Femur (tissue), 1 donor: ENCODE data around the gene MATN1.

Experiments used
- DNase-seq: peaks from one replicate; pipeline ENCODE4 v3.0.0-alpha.2; 2017

Gene MATN1

GRCh38 chr1:30715216-30715615 is 8.2 kb downstream of the MATN1 start:
- DNase-seq: no peak

GRCh38 chr1:30714536-30715090 is 8.8 kb downstream of the MATN1 start:
- DNase-seq: no peak

GRCh38 chr1:30714025-30714424 is 9.4 kb downstream of the MATN1 start:
- no peak for DNase-seq

GRCh38 chr1:30713311-30713710 is 10.1 kb downstream of the MATN1 start:
- peak; percentile 69 for DNase-seq

- DNase-seq: no peak
These were observed 10.8 kb downstream of the MATN1 start for GRCh38 chr1:30712583-30712982.

- no peak for DNase-seq
These were observed 13.0 kb downstream of the MATN1 start for GRCh38 chr1:30710407-30710806.

GRCh38 chr1:30708361-30708728 is 15.0 kb downstream of the MATN1 start:
- no peak for DNase-seq

GRCh38 chr1:30707412-30708360 is 15.7 kb downstream of the MATN1 start:
- peak; percentile 88 for DNase-seq

- DNase-seq: peak; percentile 46
These were observed 16.9 kb downstream of the MATN1 start for GRCh38 chr1:30706528-30706927.

GRCh38 chr1:30705698-30706097 is 17.7 kb downstream of the MATN1 start:
- DNase-seq: no peak

GRCh38 chr1:30704765-30705509 is 18.4 kb downstream of the MATN1 start:
- DNase-seq: peak; percentile 69

GRCh38 chr1:30704271-30704670 is 19.1 kb downstream of the MATN1 start:
- DNase-seq: peak; percentile 59

- no peak for DNase-seq
These were observed 20.6 kb downstream of the MATN1 start for GRCh38 chr1:30702823-30703222.

- no peak for DNase-seq
These were observed 22.1 kb downstream of the MATN1 start for GRCh38 chr1:30701258-30701633.

GRCh38 chr1:30700528-30701257 is 22.7 kb downstream of the MATN1 start:
- no peak for DNase-seq

GRCh38 chr1:30699762-30700161 is 23.6 kb downstream of the MATN1 start:
- no peak for DNase-seq

- peak; percentile 64 for DNase-seq
These were observed 24.9 kb downstream of the MATN1 start for GRCh38 chr1:30698401-30698981.

- peak; percentile 25 for DNase-seq
These were observed 25.6 kb downstream of the MATN1 start for GRCh38 chr1:30697571-30698376.

- peak; percentile 12 for DNase-seq
These were observed 26.6 kb downstream of the MATN1 start for GRCh38 chr1:30696831-30697230.

GRCh38 chr1:30695439-30695841 is 27.9 kb downstream of the MATN1 start:
- peak; percentile 78 for DNase-seq

GRCh38 chr1:30694280-30695175 is 28.9 kb downstream of the MATN1 start:
- DNase-seq: peak; percentile 15
